Panc1 (cell line): ENCODE measurements around the gene MACROD2. TPM values are rescaled to one million over a fixed set of nuclear protein-coding genes. Genes with fewer than 3 reads are reported as not detected.

Experiments used
- ATAC-seq: fragments of 200-7000 bp; cut with Tn5 transposase; 2 replicates; pipeline ENCODE4 v1.9.1; 2020; ENCODE audit warnings: mild to moderate bottlenecking, moderate library complexity
- BruUV-seq: library from RNA; stranded (reverse); fragments of 400-500 nt; replicated peaks from 2 replicates; lab custom pipeline; 2021; lab: Mats Ljungman, UMichigan
- CTCF ChIA-PET: fragments of 300-600 bp; sonication (Branson Sonifier 250); formaldehyde crosslinking; loops from one replicate; lab custom pipeline; 2022; ENCODE audit warnings: antibody characterized with exemption; lab: Charles Lee
- POLR2A ChIA-PET: fragments of 300-600 bp; sonication (Branson Sonifier 250); formaldehyde crosslinking; loops from one replicate; lab custom pipeline; 2022; ENCODE audit warnings: antibody characterized with exemption; lab: Charles Lee
- DNase-seq: peaks from one replicate; pipeline ENCODE4 v3.0.0-alpha.2; 2010; ENCODE audit warnings: low read depth, low spot score
- H3K27ac ChIP-seq: 2 replicates; pipeline ENCODE4 v1.5.1; 2011; ENCODE audit warnings: mild to moderate bottlenecking, low read length, inconsistent platforms
- H3K27me3 ChIP-seq: fragments of 200-500 bp; sonication (Bioruptor generic); 2 replicates; pipeline ENCODE4 v1.6.0; 2014; ENCODE audit warnings: low read length, inconsistent platforms; ENCODE audit not compliant: control insufficient read depth, insufficient read depth
- H3K36me3 ChIP-seq: fragments of 200-500 bp; sonication (Bioruptor generic); 2 replicates; pipeline ENCODE4 v1.5.1; 2014; ENCODE audit warnings: inconsistent platforms, mild to moderate bottlenecking, low read length, moderate library complexity; ENCODE audit not compliant: control insufficient read depth, insufficient read depth
- H3K4me1 ChIP-seq: 2 replicates; pipeline ENCODE4 v1.5.1; 2011; ENCODE audit warnings: inconsistent platforms, mild to moderate bottlenecking, low read length, moderate library complexity; ENCODE audit not compliant: control insufficient read depth, insufficient read depth
- H3K4me3 ChIP-seq, 2 experiments: 2 replicates each; pipeline ENCODE4 v1.5.1; 2011 to 2012; ENCODE audit warnings: low read depth in 2 of 2, low read length in 2 of 2, mild to moderate bottlenecking in 2 of 2, inconsistent platforms in 1 of 2, moderate library complexity in 1 of 2
- H3K9me3 ChIP-seq: fragments of 200-500 bp; sonication (Bioruptor generic); 2 replicates; pipeline ENCODE4 v1.5.1; 2014; ENCODE audit warnings: low read depth, mild to moderate bottlenecking, inconsistent platforms, low read length, moderate library complexity; ENCODE audit not compliant: control insufficient read depth, insufficient read depth
- POLR2AphosphoS5 ChIP-seq: IDR thresholded peaks from 2 replicates; pipeline ENCODE4 v1.6.1; 2012; ENCODE audit warnings: mild to moderate bottlenecking, low read depth, low read length, moderate library complexity
- SIN3A ChIP-seq: IDR thresholded peaks from 2 replicates; pipeline ENCODE4 v1.6.1; 2012; ENCODE audit warnings: low read depth, mild to moderate bottlenecking, low read length, moderate library complexity, borderline replicate concordance; ENCODE audit not compliant: insufficient read depth
- TCF7L2 ChIP-seq: IDR thresholded peaks from 2 replicates; pipeline ENCODE4 v1.6.1; 2011; ENCODE audit warnings: mild to moderate bottlenecking, low read depth, low read length, inconsistent platforms
- in situ Hi-C: cut with HindIII; loops from 2 replicates; pipeline ENCODE4 v1.10.0; 2016; ENCODE audit warnings: low sequenced_read_pairs, low pct_unique_long_range_greater_than_20kb
- intact Hi-C: fragments of 100-400 bp; cut with micrococcal nuclease; formaldehyde crosslinking; loops from one replicate; pipeline ENCODE4 v1.10.0; 2022; ENCODE audit not compliant: unreplicated experiment
- total RNA-seq: library from RNA; stranded (reverse); gene quantifications from one replicate; pipeline ENCODE4 v1.2.1, GENCODE V29; 2021; ENCODE audit not compliant: unreplicated experiment
- TF ChIP-seq, protein P1 (sequence below), 2 experiments: IDR thresholded peaks; 2 replicates each; pipeline ENCODE4 v1.6.1; 2011 to 2012; ENCODE audit warnings: low read depth in 2 of 2, control low read depth in 1 of 2, low read length in 1 of 2, mild to moderate bottlenecking in 1 of 2, moderate library complexity in 1 of 2; ENCODE audit not compliant: insufficient read depth in 1 of 2
- TF ChIP-seq, protein P2 (sequence below): fragments of 450-650 bp; IDR thresholded peaks from 2 replicates; pipeline ENCODE4 v1.5.1; 2017; ENCODE audit warnings: mild to moderate bottlenecking

MACROD2 gene
- total RNA-seq, 1 experiment from 2014 or later: 1.2 TPM

DNA sequence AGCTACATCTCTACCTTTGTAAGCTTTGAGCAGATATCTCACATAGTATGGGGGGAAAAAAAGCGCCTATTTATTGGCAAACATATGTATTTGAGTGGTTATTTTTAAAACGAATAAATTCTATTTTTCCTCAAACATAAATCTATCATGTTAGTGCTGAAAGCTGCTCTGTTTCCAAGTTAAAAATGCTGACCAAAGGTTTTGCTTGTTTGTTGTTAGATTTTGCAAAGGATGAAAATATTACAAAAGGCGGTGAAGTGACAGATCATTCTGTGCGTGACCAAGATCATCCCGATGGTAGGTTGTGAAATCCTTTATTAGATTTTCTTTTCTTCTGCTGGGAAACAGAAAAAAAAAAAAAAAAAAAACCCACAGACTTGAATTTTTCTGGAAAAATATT is 1972.0 kb downstream of the MACROD2 start:
- ChIA-PET POLR2A (no interaction called here), CTCF (no interaction called here)
- no peak overlapping the region for H3K4me3 ChIP-seq
- in situ Hi-C loops (no loop called here), intact Hi-C loops (no loop called here)
- ATAC-seq: no peak
- no peaks in the 10 kb centered on the region for H3K4me1 ChIP-seq
- no peak for DNase-seq
- no peaks in the 10 kb centered on the region for H3K9me3 ChIP-seq
- no peaks in the 10 kb centered on the region for H3K36me3 ChIP-seq
- no peak overlapping the region for H3K27ac ChIP-seq
- TF ChIP-seq TCF7L2 (no peak), SIN3A (no peak), POLR2AphosphoS5 (no peak)
- TF ChIP-seq, protein P1, sequence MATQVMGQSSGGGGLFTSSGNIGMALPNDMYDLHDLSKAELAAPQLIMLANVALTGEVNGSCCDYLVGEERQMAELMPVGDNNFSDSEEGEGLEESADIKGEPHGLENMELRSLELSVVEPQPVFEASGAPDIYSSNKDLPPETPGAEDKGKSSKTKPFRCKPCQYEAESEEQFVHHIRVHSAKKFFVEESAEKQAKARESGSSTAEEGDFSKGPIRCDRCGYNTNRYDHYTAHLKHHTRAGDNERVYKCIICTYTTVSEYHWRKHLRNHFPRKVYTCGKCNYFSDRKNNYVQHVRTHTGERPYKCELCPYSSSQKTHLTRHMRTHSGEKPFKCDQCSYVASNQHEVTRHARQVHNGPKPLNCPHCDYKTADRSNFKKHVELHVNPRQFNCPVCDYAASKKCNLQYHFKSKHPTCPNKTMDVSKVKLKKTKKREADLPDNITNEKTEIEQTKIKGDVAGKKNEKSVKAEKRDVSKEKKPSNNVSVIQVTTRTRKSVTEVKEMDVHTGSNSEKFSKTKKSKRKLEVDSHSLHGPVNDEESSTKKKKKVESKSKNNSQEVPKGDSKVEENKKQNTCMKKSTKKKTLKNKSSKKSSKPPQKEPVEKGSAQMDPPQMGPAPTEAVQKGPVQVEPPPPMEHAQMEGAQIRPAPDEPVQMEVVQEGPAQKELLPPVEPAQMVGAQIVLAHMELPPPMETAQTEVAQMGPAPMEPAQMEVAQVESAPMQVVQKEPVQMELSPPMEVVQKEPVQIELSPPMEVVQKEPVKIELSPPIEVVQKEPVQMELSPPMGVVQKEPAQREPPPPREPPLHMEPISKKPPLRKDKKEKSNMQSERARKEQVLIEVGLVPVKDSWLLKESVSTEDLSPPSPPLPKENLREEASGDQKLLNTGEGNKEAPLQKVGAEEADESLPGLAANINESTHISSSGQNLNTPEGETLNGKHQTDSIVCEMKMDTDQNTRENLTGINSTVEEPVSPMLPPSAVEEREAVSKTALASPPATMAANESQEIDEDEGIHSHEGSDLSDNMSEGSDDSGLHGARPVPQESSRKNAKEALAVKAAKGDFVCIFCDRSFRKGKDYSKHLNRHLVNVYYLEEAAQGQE (IDR thresholded peaks at IDR 0.05; ENCODE audit: insufficient read depth in 1 of 2, low read depth in 2 of 2, low read length in 1 of 2): no peak
- TF ChIP-seq, protein P2, sequence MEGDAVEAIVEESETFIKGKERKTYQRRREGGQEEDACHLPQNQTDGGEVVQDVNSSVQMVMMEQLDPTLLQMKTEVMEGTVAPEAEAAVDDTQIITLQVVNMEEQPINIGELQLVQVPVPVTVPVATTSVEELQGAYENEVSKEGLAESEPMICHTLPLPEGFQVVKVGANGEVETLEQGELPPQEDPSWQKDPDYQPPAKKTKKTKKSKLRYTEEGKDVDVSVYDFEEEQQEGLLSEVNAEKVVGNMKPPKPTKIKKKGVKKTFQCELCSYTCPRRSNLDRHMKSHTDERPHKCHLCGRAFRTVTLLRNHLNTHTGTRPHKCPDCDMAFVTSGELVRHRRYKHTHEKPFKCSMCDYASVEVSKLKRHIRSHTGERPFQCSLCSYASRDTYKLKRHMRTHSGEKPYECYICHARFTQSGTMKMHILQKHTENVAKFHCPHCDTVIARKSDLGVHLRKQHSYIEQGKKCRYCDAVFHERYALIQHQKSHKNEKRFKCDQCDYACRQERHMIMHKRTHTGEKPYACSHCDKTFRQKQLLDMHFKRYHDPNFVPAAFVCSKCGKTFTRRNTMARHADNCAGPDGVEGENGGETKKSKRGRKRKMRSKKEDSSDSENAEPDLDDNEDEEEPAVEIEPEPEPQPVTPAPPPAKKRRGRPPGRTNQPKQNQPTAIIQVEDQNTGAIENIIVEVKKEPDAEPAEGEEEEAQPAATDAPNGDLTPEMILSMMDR: no peak
- BruUV-seq: no TSS peak
- no peaks in the 10 kb centered on the region for H3K27me3 ChIP-seq

DNA sequence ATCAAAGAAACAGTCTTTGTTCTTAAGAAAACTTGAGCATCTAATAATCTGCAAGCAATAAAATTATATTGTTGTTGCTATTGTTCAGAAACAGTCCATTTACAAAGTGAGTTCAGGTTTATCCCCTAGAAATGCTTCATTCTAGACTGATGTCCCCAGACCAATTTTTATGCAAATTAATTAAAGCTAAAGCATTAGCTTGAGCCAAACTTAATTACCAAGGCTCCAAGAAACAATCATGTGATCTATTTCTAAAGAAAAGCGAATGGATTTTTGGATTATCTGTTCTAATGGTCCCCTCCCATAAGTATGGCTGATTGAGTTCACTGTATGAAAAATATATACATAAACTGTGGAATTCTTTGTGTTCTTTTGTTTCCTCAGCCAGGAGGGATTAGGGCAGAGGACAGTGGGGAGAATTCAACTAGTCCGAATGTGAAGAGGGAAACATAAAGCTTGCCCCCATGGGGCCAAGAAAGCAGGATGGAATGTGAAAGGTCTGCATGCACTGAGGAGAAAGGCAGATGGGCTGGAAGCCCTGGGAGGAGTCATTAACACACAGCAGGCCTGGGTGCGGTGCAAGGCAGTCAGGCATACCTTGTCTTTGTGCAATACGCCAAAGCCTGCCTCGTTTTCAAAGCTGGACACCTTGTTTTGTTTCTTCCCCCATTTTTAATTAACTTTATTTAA is 1980.9 kb downstream of the MACROD2 start:
- DNase-seq (no peak), ATAC-seq (no peak)
- Histone ChIP-seq H3K27ac (no peak overlapping the region), H3K4me3 (no peak overlapping the region), H3K36me3 (no peaks in the 10 kb centered on the region), H3K9me3 (0 out of 2 replicates have a peak, but pooled peaks cover 3% of the 10 kb centered on the region), H3K27me3 (no peaks in the 10 kb centered on the region), H3K4me1 (no peaks in the 10 kb centered on the region)
- ChIA-PET POLR2A (no interaction called here), CTCF (no interaction called here)
- TF ChIP-seq POLR2AphosphoS5 (no peak), SIN3A (no peak), TCF7L2 (no peak)
- TF ChIP-seq, protein P2: no peak
- TF ChIP-seq, protein P1 (IDR thresholded peaks at IDR 0.05; ENCODE audit: insufficient read depth in 1 of 2, low read depth in 2 of 2, low read length in 1 of 2): no peak
- in situ Hi-C loops: no loop called here
- no TSS peak for BruUV-seq
- intact Hi-C loops: no loop called here
